Transverse colon (tissue), 4 donors: ENCODE results near the gene DPP4. TPM values are rescaled to one million over a fixed set of nuclear protein-coding genes. Genes with fewer than 3 reads are reported as not detected.

Experiments used
- DNase-seq: peaks from one replicate; pipeline ENCODE4 v3.0.0-alpha.2; 2019
- H3K27ac ChIP-seq, 4 donors: fragments of 200-600 bp; sonication (generic); 2 replicates each; pipeline ENCODE4 v1.5.1; 2016 to 2018; ENCODE audit warnings: inconsistent platforms in 4 of 4
- H3K27me3 ChIP-seq: fragments of 200-600 bp; sonication (generic); 2 replicates; pipeline ENCODE4 v1.5.1; 2017; ENCODE audit warnings: inconsistent platforms
- H3K36me3 ChIP-seq, 4 donors: fragments of 200-600 bp; sonication (generic); 2 replicates each; pipeline ENCODE4 v1.5.1; 2017 to 2019; ENCODE audit warnings: inconsistent platforms in 4 of 4
- H3K4me1 ChIP-seq, 4 donors: fragments of 200-600 bp; sonication (generic); 2 replicates each; pipeline ENCODE4 v1.5.1; 2017 to 2020; ENCODE audit warnings: inconsistent platforms in 4 of 4
- H3K4me3 ChIP-seq, 4 donors: fragments of 200-600 bp; sonication (generic); 1 replicate in 1 of 4; 2 replicates in 3 of 4; pipeline versions ENCODE4 v1.5.1 to v1.6.1; 2017 to 2019; ENCODE audit warnings: inconsistent platforms in 4 of 4
- H3K9me3 ChIP-seq, 2 donors: fragments of 200-600 bp; sonication (generic); 2 replicates each; pipeline ENCODE4 v1.5.1; 2017 to 2019; ENCODE audit warnings: inconsistent platforms in 2 of 2
- CTCF ChIP-seq, 5 experiments: fragments of 200-600 bp in 3 of 5; fragments of 450-650 bp in 2 of 5; sonication (generic) in 3 of 5; IDR thresholded peaks; 1 replicate in 2 of 5; 2 replicates in 3 of 5; pipeline ENCODE4 v1.5.1; 2016 to 2017; ENCODE audit warnings: antibody characterized with exemption in 5 of 5, inconsistent platforms in 3 of 5, mild to moderate bottlenecking in 2 of 5, moderate library complexity in 1 of 5
- EP300 ChIP-seq: sonication (generic); formaldehyde crosslinking; IDR thresholded peaks from one replicate; pipeline ENCODE4 v1.6.1; 2017; ENCODE audit warnings: antibody characterized with exemption, low read depth
- POLR2A ChIP-seq: fragments of 450-650 bp; IDR thresholded peaks from one replicate; pipeline ENCODE4 v1.6.1; 2016; ENCODE audit warnings: antibody characterized with exemption, mild to moderate bottlenecking, moderate library complexity
- POLR2AphosphoS5 ChIP-seq, 3 donors: sonication (generic); formaldehyde crosslinking; IDR thresholded peaks; one replicate each; pipeline ENCODE4 v1.6.1; 2016; ENCODE audit warnings: antibody characterized with exemption in 3 of 3
- WGBS, 2 donors: methylation state at CpG; one replicate each; pipeline ENCODE4 v1.1.5; 2018; ENCODE audit warnings: low coverage in 1 of 2; 5-methylcytosine and 5-hydroxymethylcytosine counted together
- in situ Hi-C, 4 donors: fragments of 200-750 bp; cut with MboI; loops; one replicate each; pipeline versions ENCODE4 v1.15.0 to v1.15.1; 2017; ENCODE audit warnings: low sequenced_read_pairs in 3 of 4, low pct_ligation_motif_present in 1 of 4, low pct_unique_long_range_greater_than_20kb in 1 of 4
- intact Hi-C: fragments of 100-400 bp; cut with DNase I; formaldehyde crosslinking; loops from one replicate; pipeline ENCODE4 v1.15.1; 2023; ENCODE audit warnings: low total_unique reads
- total RNA-seq, 4 donors: library from RNA; depleted of rRNA; stranded (reverse); fragments of >200 nt; gene quantifications; one replicate each; pipeline ENCODE4 v1.1.0, GENCODE V29; 2016

The DPP4 gene
- 10 to 100 TPM in 1 of 4 donors, 1 to 10 TPM in 3; 1.6 to 12.7 (median 7.0) TPM for total RNA-seq

DNA sequence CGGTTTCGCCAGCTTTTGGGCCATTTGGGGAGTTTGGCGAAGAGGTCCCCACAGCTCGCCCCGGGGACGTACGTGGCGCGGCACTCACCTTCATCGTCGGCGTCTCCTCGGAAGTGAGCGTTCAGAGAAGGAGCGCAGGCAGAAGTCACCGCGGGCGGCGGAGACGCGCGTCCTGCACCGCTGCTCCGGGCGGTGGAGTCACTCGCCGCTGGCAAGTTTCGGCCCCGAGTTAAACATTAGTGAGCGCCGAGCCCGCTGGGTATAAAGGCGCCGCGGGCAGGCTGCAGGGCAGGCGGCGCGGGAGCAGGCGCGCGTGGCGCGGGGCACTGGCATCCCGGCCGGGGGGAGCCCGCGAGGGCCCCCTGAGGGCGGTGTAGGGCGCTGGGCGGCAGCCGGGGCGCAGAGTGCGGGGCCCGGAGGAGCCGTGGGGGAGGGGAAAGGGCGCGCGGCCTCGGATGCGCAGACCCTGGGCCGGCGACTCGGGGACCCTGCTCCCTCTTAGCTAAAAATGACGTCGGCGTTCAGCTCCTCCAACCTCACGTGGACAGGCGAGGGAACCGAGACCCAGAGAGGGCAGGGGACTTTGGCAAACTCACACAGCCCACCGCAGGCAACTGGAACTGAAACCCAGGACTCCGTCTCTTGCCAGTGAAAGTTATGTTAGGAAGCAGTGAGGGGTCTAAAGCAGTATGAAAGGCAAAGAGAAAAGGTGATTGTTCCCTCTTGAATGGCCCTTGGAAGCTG, at the start of gene DPP4:
Gene DPP4, minus strand, starts transcription at position 328 of the 744 bp plus-strand sequence. Its CDS starts 234 bp downstream, at position 94.
- WGBS, 2 donors, result 1% methylated on average over 28 of the region's 71 CpGs; no CpG with 5 or more reads in 1 of the 2 donors
- Histone ChIP-seq H3K27me3 (no peaks in the 10 kb centered on the region), H3K4me3 (peak within 1 kb of the TSS; percentile 17 to 67 (median 56)), H3K27ac (peak within 1 kb of the TSS; percentile 44 to 61 (median 60)), H3K9me3 (no peaks in the 10 kb centered on the region), H3K36me3 (no peaks in the 10 kb centered on the region), H3K4me1 (peaks cover 4 to 33% (median 12%) of the 10 kb centered on the region in 4 donors)
- intact Hi-C loops (loop anchor here (10.0 kb wide), 1 partner anchor 49 kb away; no protein-coding TSS in a partner anchor), in situ Hi-C loops (no loop called here)
- TF ChIP-seq CTCF (IDR thresholded peaks at IDR 0.05) (no peak), POLR2AphosphoS5 (IDR thresholded peaks at IDR 0.05) (peak in 2 of 3 donors; percentile 34 to 52)
- DNase-seq, result peak; percentile 77

DNA sequence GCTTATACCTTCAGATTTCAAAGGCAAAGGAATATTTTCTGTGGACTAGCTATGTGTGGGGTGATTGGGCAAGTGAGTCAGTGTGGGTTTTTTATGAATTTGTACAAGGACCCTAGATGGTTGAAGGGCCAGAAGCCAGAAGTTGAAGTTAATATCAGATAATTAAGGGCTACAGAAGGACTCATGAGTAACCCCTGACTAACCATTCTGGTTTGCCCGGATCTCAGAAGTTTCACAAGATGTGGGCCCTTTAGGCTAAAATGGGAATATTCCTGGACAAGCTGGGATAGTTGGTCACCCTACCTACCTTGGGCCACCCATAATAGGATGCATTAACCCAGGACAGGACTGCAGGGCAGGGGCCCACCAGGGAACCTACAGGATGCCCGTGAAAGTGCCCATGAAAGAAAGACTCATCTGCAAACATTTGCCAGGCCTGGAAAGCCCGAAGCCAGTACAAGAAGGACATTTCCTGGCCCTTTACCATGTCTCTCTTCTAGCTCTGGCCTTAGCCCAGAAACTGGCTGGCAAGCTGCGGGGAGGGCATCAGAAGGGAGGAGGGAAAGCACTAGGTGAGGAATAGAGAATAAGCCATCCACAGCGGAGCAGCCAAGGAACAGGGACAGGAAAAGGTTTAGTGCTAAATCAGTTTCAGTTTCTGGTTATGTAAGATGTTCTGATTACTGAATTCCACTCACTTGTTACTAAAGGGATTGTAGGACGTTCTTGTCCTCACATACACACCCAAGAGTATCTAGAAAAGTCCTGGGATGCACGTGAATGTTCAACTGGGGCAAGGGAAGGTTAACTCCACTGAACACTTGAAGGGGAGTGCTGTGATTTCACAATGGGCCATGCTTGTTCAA, 44.4 kb upstream of the DPP4 start:
- intact Hi-C loops, result no loop called here
- Histone ChIP-seq H3K4me3 (no peak overlapping the region), H3K4me1 (peaks cover 0 to 3% (median 0%) of the 10 kb centered on the region in 4 donors), H3K9me3 (peaks cover 0 to 7% of the 10 kb centered on the region in 2 donors), H3K36me3 (no peaks in the 10 kb centered on the region), H3K27ac (no peak overlapping the region), H3K27me3 (no peaks in the 10 kb centered on the region)
- DNase-seq, result no peak
- in situ Hi-C loops, result no loop called here
- 49 to 60% methylated on average over 2 to 7 of the region's 7 CpGs for WGBS, 2 donors
- TF ChIP-seq CTCF (IDR thresholded peaks at IDR 0.05) (no peak), POLR2AphosphoS5 (IDR thresholded peaks at IDR 0.05) (no peak), POLR2A (no peak), EP300 (no peak)

DNA sequence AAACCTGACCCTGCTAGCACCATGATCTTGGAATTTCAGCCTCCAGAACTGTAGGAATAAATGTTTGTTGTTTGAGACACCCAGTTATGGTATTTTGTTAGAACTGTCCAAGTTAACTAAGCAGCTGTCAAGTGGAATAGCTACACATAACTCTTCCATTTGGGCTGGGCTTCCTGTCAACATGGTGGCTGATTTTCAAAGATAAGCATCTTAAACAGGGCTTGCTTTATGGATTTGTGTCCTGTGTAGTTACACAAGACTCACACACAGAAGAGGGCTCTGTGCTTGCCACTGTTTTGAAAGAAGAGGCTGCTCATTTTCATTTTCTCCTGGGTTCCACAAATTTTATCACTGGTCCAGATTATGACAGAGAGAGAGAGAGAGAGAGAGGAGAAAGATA, 42.3 kb upstream of the DPP4 start:
- in situ Hi-C loops (no loop called here), intact Hi-C loops (no loop called here)

More for the DNA sequence above, 42.3 kb upstream of the DPP4 start:
- Histone ChIP-seq H3K9me3 (peaks cover 0 to 7% of the 10 kb centered on the region in 2 donors), H3K4me3 (no peak overlapping the region), H3K4me1 (peaks cover 0 to 5% (median 0%) of the 10 kb centered on the region in 4 donors), H3K27me3 (no peaks in the 10 kb centered on the region), H3K27ac (no peak overlapping the region), H3K36me3 (no peaks in the 10 kb centered on the region)
- TF ChIP-seq POLR2A (no peak), POLR2AphosphoS5 (IDR thresholded peaks at IDR 0.05) (no peak), CTCF (IDR thresholded peaks at IDR 0.05) (no peak), EP300 (no peak)
- no peak for DNase-seq
